ENCODE results near the gene NONO. TPM values are rescaled to one million over a fixed set of nuclear protein-coding genes. Genes with fewer than 3 reads are reported as not detected.
"Not testable (repeated sequence)": the region's sequence is repeated elsewhere in the genome, so short reads cannot be mapped to it uniquely, and the experiment has no call there.

NONO gene
- total and polyA plus RNA-seq, 9 donors = 209 to 516 (median 361) TPM

GRCh38 chrX:71256051-71256450 lies 27.4 kb upstream of the NONO start:
- TF ChIP-seq POLR2A (IDR thresholded peaks at IDR 0.05) = no peak
- TF ChIP-seq EP300 (IDR thresholded peaks at IDR 0.05) = no peak
- intact Hi-C loops (cut with DNase I) = loop anchor here in 1 of 4 donors (10.0 kb wide), 2 partner anchors 71 to 109 kb away; partner anchors contain the start of gene TAF1
- no peaks in the 10 kb centered on the region for H3K27me3 ChIP-seq
- H3K27ac ChIP-seq = peak overlapping the region in 1 of 2 donors; percentile 84
- peaks cover 6% of the 10 kb centered on the region for H3K4me1 ChIP-seq (ENCODE audit: insufficient read depth)
- H3K4me3 ChIP-seq = no peak overlapping the region
- H3K36me3 ChIP-seq = no peaks in the 10 kb centered on the region
- no peaks in the 10 kb centered on the region for H3K9me3 ChIP-seq
- DNase-seq = no peak
- 68 to 71% (median 70%) methylated on average over 6 of the region's 6 CpGs for WGBS, 3 donors

- 82 to 92% (median 89%) methylated on average over 4 of the region's 4 CpGs for whole genome bisulfite sequencing, 3 donors
- TF ChIP-seq EP300 (IDR thresholded peaks at IDR 0.05) (no peak), POLR2A (IDR thresholded peaks at IDR 0.05) (no peak), CTCF (IDR thresholded peaks at IDR 0.05) (no peak)
- H3K9me3 ChIP-seq = no peaks in the 10 kb centered on the region
- DNase-seq = no peak
- H3K27me3 ChIP-seq = no peaks in the 10 kb centered on the region
- no peaks in the 10 kb centered on the region for H3K36me3 ChIP-seq
- H3K27ac ChIP-seq = no peak overlapping the region
- intact Hi-C loops (cut with DNase I) = loop anchor here in 1 of 4 donors (10.0 kb wide), 2 partner anchors 72 to 108 kb away; partner anchors contain the start of gene TAF1
- no peak overlapping the region for H3K4me3 ChIP-seq
- peaks cover 6% of the 10 kb centered on the region for H3K4me1 ChIP-seq (ENCODE audit: insufficient read depth)
Measured at GRCh38 chrX:71256856-71257255, 26.6 kb upstream of the NONO start.

- H3K27me3 ChIP-seq; H3K27ac ChIP-seq; H3K9me3 ChIP-seq; DNase-seq; H3K36me3 ChIP-seq; H3K4me3 ChIP-seq; intact Hi-C loops (cut with DNase I); H3K4me1 ChIP-seq (ENCODE audit: insufficient read depth): not testable (repeated sequence)
Measured at GRCh38 chrX:71268624-71269023, 14.8 kb upstream of the NONO start.

DNA sequence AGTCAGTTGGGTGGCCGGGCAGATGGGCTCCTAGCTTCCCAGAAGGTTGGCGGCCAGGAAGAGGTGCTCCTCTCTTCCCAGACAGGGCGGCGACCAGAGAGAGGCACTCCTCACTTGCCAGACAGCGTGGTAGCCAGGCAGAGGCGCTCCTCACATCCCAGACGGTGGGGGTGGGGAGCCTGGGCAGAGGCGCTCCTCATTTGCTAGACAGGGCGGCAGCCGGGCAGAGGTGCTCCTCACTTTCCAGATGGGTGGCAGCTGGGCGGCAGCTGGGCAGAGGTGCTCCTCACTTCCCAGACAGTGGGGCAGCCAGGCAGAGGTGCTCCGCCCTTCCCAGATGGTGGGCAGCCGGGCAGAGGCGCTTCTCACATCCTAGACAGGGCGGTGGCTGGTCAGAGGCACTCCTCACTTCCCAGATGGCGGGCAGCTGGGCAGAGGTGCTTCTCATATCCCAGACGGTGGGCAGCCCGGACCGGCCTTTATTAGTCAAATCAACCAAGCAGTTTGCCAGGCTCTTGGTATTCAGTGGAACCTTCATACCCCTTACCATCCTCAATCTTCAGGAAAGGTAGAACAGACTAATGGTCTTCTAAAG lies 13.5 kb upstream of the NONO start:
- intact Hi-C loops (cut with DNase I) = no loop called here
- Histone ChIP-seq H3K36me3 (no peaks in the 10 kb centered on the region), H3K9me3 (no peaks in the 10 kb centered on the region), H3K27me3 (no peaks in the 10 kb centered on the region), H3K27ac (no peak overlapping the region), H3K4me3 (no peak overlapping the region), H3K4me1 (ENCODE audit: insufficient read depth) (no peaks in the 10 kb centered on the region)
- DNase-seq = no peak
- TF ChIP-seq EP300 (IDR thresholded peaks at IDR 0.05) (no peak), CTCF (IDR thresholded peaks at IDR 0.05) (no peak)
- WGBS, 3 donors = 82 to 87% (median 84%) methylated on average over 16 to 19 of the region's 19 CpGs

DNA sequence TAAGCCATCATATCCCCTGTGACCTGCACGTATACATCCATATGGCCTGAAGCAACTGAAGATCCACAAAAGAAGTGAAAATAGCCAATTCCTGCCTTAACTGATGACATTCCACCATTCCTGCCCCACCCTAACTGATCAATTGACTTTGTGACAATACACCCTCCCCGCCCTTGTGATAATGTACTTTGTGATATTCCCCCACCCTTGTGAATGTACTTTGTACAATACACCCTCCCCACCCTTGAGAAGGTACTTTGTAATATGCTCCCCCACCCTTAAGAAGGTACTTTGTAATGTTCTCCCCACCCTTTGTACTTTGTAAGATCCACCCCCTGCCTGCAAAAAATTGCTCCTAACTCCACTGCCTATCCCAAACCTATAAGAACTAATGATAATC lies 11.1 kb upstream of the NONO start:
- not testable (repeated sequence) for H3K36me3 ChIP-seq
- 78 to 85% (median 78%) methylated on average over 2 of the region's 2 CpGs for WGBS, 3 donors

GRCh38 chrX:71281300-71281699 lies 2.1 kb upstream of the NONO start:
- H3K4me3 ChIP-seq; H3K27ac ChIP-seq; DNase-seq; H3K27me3 ChIP-seq; H3K4me1 ChIP-seq (ENCODE audit: insufficient read depth); intact Hi-C loops (cut with DNase I); H3K9me3 ChIP-seq; H3K36me3 ChIP-seq: not testable (repeated sequence)
- WGBS, 3 donors = 90 to 97% (median 94%) methylated on average over 11 of the region's 11 CpGs

More for the DNA sequence above, 11.1 kb upstream of the NONO start:
- H3K27ac ChIP-seq; intact Hi-C loops (cut with DNase I); H3K4me1 ChIP-seq (ENCODE audit: insufficient read depth); H3K9me3 ChIP-seq; DNase-seq; H3K4me3 ChIP-seq; H3K27me3 ChIP-seq: not testable (repeated sequence)
